Frontal cortex (tissue), 4 donors: ENCODE data around the gene PAPOLB. TPM values are rescaled to one million over a fixed set of nuclear protein-coding genes. Genes with fewer than 3 reads are reported as not detected.
"Not testable (repeated sequence)": the region's sequence is repeated elsewhere in the genome, so short reads cannot be mapped to it uniquely, and the experiment has no call there.

Experiments
- DNase-seq, 2 donors: peaks; one replicate each; pipeline ENCODE4 v3.0.0; 2012; ENCODE audit warnings: low spot score in 2 of 2
- FAIRE-seq: peaks from 2 replicates; lab custom pipeline; 2012; peaks lifted over from hg19 to GRCh38; lab: Jason Lieb, UNC
- total RNA-seq: library from RNA; depleted of rRNA; stranded (reverse); fragments of >200 nt; gene quantifications from one replicate; pipeline ENCODE4 v1.2.3, GENCODE V29; 2014
- donor health status: control.
- donor health status: control.
- donor health status: control.

PAPOLB gene
- 0.82 TPM for total RNA-seq

DNA sequence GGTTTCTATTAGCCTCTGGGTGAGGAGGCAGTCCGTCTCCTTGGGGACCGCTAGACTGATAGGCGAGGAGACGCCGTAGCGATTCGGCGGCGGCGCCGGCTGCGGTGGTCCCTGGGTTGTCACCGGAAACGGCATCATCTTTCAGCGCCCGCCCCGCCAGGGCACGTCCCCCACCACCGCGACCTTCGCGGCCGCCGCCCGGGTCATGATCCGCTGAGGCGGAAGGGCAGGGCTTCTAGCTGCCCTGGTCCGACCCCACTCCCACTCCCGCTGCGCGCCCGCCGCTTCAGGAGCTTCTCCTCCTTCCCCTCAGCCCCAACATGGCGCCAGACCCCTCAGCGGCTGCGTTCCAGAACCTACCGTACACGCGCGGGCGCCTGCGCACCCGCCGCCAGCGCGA lies at the start of gene PAPOLB:
Gene PAPOLB, minus strand, starts transcription at position 358 of the 400 bp plus-strand sequence. Its CDS starts 220 bp downstream, at position 138.
- no peak for FAIRE-seq
- DNase-seq, result no peak

DNA sequence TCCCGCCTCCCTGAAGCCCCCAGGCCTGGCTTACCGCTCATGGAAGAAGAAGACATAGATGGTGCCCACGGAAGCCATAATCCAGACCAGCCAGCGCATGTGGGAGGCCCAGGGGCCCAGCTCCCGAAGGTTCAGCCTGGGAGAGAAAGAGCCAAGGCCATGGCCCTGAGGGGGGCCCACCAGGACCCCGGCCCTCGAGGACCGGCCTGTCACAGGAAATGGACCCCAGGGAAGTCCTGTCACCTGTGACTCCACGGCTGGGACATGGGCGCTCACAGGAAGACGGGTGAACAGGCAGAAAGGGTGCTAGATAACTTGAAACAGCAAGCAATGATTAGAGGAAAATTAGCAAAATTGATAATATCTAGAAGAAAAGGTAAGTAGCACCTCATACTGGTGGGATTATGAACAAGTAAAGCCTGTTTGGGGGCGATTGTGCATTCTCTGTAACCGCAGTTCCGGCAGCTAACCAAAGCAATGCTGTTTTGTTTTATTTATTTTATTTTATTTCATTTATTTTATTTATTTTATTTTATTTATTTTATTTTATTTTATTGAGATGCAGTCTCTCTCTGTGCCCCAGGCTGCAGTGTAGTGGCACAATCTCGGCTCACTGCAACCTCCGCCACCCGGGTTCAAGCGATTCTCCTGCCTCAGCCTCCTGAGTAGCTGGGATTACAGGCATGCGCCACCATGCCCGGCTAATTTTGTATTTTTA lies 49.4 kb upstream of the PAPOLB start:
- DNase-seq, result no peak
- no peak for FAIRE-seq

DNA sequence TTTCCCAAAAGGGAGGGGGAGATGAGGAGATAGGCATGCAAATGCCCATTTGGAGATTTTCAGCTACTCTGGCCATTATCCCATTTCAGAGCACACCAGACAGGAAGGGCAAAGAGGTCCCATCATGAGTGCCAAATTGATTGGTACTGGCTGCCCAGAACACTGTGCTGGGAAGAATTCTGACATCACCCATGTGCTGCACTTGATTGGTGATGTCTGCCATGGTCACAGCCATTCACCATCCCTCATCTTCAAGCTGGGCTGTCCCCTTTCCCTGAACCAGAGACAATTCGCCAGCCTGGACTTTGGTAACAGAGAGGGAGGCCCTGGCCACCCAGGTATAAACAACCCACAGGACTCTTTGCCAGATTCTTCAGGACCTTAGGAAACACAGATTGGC lies 44.9 kb upstream of the PAPOLB start:
- DNase-seq, result no peak
- no peak for FAIRE-seq

DNA sequence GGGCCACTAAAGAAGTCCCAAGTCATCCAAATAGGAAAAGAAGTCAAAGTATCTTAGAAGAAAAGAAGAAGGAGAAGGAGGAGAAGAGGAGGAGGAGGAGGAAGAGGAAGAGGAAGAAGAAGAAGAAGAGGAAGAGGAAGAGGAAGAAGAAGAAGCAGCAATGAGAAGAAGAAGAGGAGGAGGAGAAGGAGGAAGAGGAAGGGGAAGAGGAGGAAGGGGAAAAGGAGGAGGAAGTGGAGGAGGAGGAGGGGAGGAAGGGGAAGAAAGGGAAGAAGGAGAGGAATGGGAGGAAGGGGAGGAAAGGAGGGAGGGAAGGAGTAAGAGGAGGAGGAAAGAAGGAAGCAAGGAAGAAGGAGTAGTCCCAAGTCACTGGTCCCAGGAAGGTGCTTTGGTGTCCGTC lies 43.3 kb upstream of the PAPOLB start:
- no peak for DNase-seq
- FAIRE-seq, result no peak

DNA sequence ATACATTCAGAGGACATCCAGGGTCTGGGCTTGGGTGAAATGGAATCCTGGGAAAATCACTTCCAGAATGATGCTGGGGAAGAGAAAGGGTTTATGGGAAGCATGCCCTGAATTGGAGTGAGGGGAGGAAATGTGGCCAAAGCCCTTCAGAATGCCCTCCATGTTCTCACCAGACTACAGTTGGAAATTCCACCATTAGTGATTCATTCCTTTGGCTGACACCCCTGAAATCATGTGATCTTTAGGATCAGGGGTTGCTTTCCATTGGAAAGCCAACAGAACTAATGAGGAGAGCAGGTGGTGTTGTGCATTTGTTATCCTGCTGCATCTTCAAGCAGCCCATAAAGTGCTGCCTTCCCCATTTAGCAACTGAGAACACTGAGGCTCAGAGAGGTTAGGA lies 42.5 kb upstream of the PAPOLB start:
- DNase-seq (no peak), FAIRE-seq (no peak)

DNA sequence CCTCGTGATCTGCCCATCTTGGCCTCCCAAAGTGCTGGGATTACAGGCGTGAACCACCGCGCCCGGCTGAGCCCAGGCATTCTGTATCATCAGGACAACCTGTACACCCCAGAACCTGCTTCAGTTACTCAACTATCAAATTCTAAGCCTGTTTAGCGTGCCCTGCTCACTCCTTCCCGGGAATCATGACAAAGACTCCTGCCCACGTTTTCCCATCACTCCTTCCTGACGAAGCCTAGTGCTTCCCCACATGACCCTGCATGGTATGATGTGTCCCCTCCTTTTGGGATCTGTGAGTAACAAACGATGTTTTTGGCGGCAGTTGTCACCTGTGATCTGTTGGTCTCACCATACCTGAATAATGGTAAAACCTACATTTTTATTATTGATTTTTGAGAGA lies 33.9 kb upstream of the PAPOLB start:
- FAIRE-seq (no peak), DNase-seq (no peak)

DNA sequence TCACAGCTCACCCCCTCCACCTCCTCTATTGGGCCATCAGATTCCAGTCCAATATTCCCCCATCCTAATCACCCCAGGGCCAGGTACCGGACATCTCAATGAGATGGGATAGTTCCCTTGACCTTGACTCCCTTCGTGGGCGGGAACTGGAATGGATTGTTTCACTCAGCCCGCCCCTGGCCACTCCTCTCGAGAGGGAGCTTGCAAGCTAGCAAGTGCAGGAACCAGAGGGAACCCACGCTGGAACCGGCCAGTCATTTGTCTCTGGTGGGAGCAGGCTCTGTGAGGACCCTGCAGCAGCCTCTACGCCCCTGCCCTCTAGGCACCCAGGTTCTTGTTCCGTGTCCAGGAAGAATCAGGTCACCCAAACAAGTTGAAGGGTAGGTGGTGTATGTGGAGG lies 32.7 kb upstream of the PAPOLB start:
- DNase-seq (no peak), FAIRE-seq (no peak)

DNA sequence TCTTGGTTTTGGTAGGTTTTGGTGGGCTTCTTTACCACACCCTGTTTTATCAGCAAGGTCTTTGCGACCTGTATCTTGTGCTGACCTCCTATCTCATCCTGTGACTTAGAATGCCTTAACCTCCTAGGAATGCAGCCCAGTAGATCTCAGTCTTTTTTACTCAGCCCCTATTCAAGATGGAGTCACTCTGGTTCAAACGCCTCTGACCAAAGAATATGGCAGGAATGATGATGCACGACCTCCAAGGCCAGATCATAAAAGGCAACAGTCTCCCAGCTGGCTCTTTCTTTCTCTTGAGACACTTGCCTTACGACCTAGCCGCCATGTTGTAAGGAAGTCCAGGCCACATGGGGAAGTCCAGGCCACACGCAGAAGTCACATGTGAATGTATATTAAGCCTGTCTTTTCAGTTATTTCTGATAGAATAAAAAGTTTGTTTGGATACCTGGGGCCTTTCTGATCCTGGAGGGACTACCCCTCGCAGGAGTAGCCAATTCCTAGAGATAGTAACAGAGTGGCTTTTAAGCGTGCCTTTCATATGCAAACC lies 32.2 kb upstream of the PAPOLB start:
- DNase-seq, result no peak
- no peak for FAIRE-seq

DNA sequence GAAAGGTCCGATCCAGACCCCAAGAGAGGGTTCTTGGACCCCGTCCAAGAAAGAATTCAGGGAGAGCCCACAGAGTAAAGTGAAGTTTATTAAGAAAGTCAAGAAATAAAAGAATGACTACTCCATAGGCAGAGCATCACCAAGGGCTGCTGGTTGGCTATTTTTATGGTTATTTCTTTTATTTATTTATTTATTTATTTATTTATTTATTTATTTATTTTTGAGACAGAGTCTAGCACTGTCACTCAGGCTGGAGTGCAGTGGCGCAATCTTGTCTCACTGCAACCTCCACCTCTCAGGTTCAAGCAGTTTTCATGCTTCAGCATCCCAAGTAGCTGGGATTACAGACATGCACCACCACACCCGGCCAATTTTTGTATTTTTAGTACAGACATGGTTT lies 31.4 kb upstream of the PAPOLB start:
- not testable (repeated sequence) for DNase-seq, FAIRE-seq

DNA sequence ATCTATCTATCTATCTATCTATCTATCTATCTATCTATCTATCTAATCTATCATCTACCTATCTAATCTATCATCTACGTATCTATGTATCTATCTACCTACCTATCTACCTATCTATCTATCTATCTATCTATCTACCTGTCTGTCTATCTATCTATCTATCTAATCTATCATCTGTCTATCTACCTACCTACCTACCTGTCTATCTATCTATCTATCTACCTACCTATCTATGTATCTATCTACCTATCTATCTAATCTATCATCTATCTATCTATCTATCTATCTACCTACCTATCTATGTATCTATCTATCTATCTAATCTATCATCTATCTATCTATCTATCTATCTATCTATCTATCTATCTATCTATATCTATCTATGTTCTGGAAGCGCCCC lies 29.7 kb upstream of the PAPOLB start:
- not testable (repeated sequence) for FAIRE-seq, DNase-seq

DNA sequence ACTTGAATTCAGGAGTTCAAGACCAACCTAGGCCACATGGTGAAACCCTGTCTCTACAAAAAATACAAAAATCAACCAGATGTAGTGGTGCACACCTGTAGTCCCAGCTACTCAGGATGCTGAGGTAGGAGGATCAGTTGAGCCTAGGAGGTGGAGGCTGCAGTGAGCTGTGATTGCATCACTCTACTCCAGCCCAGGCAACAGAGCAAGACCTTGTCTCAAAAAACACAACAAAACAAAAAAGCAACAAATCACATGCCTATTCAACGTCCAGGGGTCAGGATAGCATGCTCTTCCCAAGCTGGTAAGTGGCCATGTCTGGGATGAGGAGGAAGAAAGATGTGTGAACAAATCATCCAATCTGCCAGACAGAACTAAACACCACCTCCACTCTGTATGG lies 27.9 kb upstream of the PAPOLB start:
- DNase-seq (no peak), FAIRE-seq (no peak)

DNA sequence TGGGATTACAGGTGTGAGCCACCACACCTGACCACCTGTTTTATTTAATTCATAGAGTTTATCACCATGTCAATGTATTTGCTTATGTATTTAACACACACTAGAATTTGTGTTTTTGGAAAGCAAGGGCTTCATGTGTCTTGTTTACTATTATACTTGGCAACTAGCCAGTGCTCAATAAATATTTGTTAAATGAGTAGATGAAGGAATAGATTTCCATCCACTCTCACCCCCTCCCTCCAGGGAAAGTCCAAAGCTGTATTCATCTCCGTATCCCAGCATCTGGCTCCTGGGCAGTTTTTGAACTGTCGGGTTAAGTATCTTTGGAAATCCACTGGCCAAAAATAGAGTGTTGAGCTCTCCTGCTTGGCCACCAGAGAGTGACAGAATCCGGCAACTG lies 26.3 kb upstream of the PAPOLB start:
- no peak for FAIRE-seq

DNA sequence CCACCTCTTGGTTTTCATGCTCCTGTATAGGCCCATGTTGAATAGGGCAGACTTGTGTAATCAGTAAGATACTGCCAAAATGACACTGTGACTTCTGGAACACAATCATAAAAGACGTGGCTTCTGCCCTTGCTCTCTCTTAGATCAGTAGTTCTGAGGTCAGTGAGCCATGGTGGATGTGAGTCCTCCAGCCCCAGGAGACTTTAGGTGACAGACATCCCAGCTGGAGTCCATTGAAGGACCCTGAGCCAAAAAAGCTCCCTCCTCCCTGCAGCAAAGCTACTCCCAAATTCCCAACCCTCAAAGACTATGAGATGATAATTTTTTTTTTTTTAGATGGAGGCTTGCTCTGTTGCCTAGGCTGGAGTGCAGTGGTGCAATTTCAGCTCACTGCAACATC lies 24.8 kb upstream of the PAPOLB start:
- no peak for DNase-seq
- FAIRE-seq, result no peak

More for the DNA sequence above, 26.3 kb upstream of the PAPOLB start:
- no peak for DNase-seq

DNA sequence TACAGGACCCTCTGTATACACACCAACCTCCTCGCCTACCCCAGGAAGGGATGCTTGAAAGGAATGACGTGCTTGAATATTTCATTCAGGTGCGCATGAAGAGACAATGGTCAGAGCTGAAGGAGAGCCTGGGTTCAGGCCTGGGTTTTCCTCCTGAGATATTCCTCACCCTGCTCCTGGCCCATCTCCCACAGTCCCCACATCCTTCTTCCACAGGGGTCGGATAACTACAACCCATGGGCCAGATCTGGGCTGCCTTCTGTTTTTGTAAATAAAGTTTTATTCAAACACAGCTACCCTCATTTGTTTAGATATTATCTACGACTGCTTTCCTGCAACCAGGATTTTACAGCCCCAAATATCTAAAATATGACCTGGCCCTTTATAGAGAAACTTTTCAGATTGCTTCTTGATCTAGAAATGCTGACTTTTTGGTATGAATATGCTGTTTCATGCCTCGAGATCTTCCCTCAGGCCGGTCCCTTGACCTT lies 23.5 kb upstream of the PAPOLB start:
- FAIRE-seq, result no peak
- DNase-seq, result no peak

DNA sequence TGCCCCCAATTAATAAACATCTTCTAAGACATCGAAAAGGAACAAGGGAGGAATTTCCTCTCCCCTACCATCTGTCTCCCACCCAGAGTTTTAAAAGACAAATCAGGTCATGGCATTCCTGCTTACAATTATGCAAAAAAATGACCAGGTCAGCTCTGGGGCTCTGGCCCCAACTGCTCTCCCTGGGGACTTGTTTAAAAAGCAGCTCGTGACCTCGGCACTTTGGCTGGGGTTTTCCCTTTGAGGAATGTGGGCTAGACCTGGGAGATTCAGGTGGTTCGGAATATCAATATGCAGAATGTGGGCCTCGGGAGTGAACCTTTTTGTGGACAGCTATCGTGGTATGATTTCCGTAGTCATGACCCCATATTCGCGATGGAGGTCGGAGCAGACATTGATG lies 22.3 kb upstream of the PAPOLB start:
- FAIRE-seq (no peak), DNase-seq (no peak)

DNA sequence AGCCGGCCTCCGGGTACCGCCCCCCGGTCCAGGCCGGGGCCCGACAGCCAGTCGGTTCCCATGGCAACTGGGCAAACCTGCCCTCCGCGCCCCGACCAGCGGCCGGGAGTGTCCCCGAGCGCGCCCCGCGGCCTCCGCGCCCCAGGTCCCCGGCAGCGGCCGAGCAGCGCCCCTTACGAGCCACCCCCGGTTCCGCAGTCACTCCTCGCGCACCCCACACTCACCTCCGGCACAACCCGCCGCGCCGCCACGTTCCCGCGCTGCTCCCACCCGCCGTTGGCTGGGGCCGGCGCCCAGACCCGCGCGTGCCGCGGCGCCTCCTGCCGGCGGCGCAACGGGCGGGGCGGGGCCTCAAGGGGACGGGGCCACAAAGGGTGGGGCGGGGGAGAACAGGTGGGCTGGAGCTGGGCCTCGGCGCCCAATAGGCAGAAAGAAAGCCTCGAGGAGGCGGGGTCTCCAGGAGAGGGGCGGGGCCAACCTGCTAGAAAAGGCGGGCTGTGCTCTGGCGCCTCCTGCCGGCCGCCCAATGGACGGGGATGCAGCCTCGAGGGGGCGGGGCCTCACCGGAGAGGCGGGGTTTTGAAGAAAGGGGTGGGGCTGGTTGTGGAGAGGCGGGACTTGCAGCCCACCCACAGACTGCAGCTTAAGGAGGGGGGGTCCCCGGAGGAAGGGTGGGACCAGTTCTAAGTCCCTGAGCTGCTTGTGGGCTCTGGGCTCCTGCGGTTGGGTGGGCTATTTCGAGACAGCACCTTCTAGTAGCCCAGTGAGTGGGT lies 21.7 kb upstream of the PAPOLB start, which contains the start of gene RADIL:
Gene RADIL, minus strand, starts transcription at position 345 of the 773 bp plus-strand sequence. CDS start 5,577 bp downstream, outside the sequence.
- FAIRE-seq, result no peak
- DNase-seq, result peak; percentile 95 to 98

DNA sequence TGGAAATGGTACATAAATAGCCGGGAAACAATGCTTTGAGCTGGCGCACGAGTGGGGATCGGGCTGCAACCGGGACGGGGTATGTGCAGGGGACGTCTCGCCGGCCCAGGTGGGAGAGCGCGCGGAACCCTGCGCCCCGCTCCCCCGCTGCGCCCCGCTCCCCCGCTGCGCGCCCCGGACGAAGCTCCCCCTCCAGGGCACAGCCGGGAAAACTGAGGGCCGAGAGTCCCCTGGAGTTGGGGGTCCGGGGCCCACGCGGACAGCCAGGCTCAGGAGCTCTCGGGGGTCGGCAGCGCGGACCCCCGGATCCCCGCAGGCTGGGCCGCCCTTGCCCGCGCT lies 21.2 kb upstream of the PAPOLB start:
- no peak for DNase-seq
- FAIRE-seq, result no peak

DNA sequence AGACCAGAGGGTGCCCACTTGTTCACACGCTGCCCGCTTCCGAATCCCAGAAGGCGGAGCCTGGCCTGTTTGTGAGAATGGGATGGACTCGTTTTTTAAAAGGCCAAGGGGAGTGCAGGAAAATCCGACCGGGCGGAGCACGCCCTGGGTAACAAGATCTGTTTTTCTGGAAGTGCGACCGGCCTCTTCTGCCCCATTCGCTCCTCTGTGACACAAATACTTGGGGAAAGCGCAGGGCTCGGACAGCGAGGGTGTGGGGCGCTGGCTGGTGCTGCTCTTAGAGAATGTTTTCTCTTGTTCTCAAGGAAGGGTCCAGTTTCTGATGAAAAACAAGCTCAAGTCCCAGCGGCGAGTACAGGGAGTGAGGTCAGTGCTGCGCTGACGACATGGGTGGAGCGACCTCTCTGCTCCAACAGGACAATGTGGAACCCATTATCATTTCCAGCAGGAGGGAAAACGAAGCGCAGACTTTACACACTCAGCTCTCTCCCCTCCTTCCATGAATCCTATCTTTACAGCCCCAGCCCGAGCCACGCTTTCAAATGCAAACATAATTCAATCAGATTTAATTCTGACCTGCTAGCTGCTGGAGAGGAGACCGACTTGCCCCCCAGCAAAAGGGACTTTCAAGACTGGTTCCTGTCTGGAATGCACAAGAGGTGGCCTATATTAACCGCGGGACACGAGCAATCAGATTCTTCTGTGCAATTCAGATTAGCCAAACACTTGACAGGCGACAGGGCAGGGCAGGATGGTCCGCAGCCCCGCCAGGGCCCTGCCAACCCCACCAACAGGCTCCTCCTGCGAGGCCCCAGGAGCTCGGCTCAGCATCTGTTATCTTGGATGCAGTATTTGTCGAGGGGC lies 20.6 kb upstream of the PAPOLB start:
- DNase-seq (peak; percentile 54 to 56), FAIRE-seq (no peak)

DNA sequence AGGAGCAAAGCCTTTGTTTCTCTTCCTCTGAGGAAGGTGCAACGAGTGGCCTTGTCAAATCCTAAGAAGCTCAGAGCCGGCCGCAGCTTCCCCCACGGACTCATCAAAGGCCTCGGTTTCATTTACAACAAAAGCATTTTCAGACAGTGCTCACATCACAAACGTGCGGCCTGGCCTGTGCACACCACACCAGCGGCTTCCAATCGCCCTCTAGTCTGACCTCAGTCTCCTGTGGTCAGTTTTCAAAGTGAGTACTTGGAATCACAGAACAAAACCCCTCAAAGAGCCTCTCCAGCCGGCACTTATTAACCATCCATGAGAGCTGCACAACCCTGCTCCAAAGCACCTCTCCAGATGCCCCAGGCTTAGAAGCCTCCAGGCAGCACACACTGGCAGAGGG lies 18.4 kb upstream of the PAPOLB start:
- peak in 1 of 2 donors; percentile 20 for DNase-seq
- FAIRE-seq, result no peak
